ENCODE results near the gene PRLR.

DNA sequence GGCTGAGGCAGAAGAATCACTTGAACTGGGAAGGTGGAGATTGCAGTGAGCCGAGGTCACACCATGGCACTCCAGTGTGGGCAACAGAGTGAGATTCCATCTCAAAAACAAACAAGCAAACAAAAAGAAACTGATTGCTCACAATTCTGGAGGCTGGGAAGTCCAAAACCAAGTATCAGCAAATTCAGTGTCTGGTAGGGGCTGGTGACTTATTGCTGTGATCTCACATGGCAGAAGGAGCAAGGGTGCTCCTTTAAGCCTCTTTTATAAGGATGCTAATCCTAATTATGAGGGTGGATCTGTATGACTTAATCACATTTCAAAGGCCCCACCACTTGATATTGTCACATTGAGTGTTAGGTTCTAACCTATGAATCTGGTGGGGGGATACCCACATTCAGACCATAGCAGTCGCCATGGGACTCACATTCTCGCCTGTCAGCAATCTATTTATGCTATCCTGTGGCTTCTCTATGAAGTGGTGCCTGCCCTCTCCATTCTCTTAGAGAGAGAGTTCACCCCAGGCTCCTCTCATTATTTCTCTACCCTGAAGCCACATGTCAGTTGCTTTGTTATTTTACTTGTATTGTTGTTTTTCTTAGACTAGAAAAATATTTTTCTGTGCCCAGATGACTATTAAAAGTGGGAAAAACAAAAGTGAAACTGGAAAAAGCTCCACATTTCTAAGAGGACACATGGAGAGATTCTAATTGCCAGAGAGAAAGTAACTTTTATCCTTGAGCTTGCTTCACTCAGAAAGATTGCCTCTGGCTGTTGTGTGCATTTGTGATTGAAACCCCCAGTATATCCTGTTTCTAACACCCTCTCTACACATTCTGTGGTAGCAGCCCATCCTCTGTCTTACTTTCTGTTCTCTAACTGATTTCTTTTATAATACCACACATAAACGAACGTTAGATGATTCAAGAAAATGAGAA is 18.8 kb upstream of the PRLR start:
- TF ChIP-seq ISL1 (CRISPR knock-in tag; IDR thresholded peaks at IDR 0.05) (no peak), ZFP3 (CRISPR knock-in tag; IDR thresholded peaks at IDR 0.05) (no peak), ARNTL (CRISPR knock-in tag; IDR thresholded peaks at IDR 0.05; ENCODE audit: borderline replicate concordance, low read depth) (no peak), TOX (CRISPR knock-in tag; IDR thresholded peaks at IDR 0.05; ENCODE audit: borderline replicate concordance) (no peak), RARB (CRISPR knock-in tag; IDR thresholded peaks at IDR 0.05) (no peak), CSRNP3 (CRISPR knock-in tag; IDR thresholded peaks at IDR 0.05) (no peak)
- TF ChIP-seq, protein P1, sequence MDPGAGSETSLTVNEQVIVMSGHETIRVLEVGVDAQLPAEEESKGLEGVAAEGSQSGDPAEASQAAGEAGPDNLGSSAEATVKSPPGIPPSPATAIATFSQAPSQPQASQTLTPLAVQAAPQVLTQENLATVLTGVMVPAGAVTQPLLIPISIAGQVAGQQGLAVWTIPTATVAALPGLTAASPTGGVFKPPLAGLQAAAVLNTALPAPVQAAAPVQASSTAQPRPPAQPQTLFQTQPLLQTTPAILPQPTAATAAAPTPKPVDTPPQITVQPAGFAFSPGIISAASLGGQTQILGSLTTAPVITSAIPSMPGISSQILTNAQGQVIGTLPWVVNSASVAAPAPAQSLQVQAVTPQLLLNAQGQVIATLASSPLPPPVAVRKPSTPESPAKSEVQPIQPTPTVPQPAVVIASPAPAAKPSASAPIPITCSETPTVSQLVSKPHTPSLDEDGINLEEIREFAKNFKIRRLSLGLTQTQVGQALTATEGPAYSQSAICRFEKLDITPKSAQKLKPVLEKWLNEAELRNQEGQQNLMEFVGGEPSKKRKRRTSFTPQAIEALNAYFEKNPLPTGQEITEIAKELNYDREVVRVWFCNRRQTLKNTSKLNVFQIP (CRISPR knock-in tag; IDR thresholded peaks at IDR 0.05; ENCODE audit: borderline replicate concordance, low read depth) = no peak

Measured in SK-N-SH treated with all-trans-retinoic acid at 6 μM for 48 hours (cell line).